Brain pericyte (primary cell): ENCODE results near the gene PSMC5.
"Not testable (repeated sequence)": the region's sequence is repeated elsewhere in the genome, so short reads cannot be mapped to it uniquely, and the experiment has no call there.

Source experiments
- DNase-seq: peaks from one replicate; pipeline ENCODE4 v3.0.0-alpha.2; 2012; ENCODE audit warnings: low read depth, low spot score

The PSMC5 gene

DNA sequence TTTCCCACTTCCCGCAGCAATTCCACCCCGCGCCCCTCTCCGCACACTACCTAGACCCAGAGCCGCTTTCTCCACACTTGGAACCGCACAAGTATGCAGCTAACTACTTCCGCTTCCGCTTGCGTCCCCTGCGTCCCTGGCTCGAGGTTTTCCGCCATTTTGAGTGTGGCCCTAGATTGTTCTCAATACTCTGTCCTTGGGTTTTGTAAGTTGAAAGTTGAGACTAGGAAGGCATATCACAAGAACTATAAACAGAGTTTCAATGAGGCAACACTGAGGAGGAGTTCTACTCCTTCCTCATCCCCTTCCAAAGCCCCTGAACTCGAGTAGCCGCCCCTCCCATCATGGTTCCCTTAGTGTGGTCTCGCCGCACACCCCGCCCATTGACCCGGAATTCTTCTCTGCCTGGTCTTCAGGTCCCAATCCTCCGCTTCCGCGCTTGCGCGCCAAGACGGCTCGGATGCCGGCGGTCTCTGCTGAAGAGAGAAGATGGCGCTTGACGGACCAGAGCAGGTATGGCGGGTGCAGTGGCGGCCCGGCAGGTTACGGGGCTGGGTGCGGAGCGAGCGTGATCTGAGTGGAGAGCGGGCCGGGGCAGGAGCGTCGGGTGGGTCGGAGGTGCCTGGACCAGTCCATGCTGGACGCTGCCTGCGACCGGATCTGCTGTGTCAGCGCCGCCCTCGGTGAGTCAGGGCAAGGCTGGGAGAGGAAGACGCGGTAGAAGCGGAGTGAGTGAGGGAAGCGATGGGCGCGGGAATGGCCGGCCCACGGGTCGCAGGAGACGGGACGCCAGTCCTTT, at the start of gene PSMC5, which contains the start of gene FTSJ3:
Gene PSMC5 (plus strand): TSS at position 430 of the 799 bp plus-strand sequence. CDS start 60 bp downstream, at position 490.
Gene FTSJ3 (minus strand): TSS at position 662 of the 799 bp plus-strand sequence. CDS start 761 bp downstream, outside the sequence.
- peak; percentile 82 for DNase-seq

DNA sequence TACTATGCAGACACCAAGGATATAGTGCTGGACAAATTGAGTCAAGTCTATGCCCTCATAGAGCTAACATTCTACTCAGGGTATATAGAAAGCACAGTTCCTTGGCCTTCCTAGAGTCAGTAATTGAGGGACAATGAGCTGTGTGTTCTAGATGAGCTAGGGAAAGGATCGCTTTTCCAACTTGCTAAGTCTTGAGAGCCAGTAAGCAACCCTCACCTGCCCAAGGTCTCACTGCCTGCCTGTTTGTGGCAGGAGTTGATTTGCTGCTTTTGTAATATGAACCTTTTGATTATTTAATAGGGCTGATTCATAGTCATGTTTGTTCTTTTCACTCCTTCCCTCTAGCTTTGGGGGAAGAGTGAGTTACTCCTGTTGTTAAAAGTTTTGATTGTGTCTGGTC, 46.7 kb upstream of the PSMC5 start:
- no peak for DNase-seq

DNA sequence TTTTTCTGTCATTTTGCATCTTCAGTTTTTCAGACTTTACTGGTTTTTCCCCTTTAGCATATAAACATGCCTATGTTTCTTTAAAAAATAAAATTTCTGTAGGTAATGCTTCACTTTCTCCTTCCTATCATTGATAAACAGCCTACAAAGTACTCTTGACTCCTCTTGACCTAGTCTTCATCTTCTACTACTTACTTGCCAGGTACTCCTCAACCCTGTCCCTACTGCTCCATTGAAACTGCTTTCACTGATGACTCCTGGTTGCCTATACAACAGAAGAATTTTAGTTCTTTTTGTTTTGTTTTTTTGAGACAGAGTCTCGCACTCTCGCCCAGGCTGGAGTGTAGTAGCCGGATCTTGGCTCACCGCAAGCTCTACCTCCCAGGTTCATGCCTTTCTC, 46.3 kb upstream of the PSMC5 start:
- no peak for DNase-seq

DNA sequence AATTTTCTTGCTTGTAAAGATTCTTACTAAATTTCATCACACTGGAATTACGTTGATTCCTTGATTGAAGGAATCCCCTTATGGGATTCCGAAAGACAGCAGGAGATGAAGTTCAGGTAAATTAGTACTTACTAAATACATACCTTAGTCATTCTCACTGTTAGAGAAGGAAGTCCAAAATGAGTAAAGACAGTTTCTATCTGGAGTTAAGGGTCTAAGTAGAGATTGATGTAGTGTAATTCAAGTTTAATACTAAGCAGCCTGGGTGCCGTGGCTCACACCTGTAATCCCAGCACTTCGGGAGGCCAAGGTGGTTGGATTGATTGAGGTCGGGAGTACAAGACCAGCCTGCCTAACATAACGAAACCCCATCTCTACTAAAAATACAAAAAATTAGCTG, 43.7 kb upstream of the PSMC5 start:
- DNase-seq = no peak

DNA sequence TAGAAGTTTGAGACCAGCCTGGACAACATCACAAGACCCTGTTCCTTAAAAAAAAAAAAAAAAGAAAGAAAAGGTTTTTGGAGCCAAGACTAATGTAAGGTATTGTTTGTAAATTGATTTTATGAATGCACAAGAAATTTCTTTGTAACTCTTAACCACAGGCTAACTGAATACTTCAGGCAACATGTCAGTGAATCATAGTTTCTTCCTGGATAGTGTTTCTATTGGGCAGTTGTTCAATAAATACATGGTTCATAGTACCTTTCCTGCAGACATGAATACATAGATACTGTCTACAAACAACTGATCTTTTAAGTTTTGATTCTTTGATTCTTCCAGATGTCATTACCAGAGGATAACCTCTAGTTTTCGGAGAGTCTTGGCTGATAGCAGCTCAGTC, 41.7 kb upstream of the PSMC5 start:
- DNase-seq = no peak

DNA sequence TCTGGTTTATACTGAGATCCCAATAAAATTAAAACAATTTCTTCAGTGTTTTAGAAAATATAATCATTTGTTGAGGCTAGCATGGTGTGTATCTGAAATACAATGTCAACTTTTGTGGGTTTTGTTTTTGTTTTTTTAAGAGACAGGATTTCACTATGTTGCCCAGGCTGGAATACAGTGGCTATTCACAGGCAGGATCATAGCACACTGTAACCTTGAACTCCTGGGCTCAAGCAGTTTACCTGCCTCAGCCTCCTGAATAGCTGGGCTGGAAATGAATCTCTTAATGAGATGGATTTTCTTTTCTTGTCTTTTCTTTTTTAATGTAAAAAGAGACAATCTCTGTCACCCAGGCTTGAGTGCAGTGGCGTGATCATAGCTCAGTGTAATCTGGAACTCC, 41.1 kb upstream of the PSMC5 start:
- DNase-seq = no peak

DNA sequence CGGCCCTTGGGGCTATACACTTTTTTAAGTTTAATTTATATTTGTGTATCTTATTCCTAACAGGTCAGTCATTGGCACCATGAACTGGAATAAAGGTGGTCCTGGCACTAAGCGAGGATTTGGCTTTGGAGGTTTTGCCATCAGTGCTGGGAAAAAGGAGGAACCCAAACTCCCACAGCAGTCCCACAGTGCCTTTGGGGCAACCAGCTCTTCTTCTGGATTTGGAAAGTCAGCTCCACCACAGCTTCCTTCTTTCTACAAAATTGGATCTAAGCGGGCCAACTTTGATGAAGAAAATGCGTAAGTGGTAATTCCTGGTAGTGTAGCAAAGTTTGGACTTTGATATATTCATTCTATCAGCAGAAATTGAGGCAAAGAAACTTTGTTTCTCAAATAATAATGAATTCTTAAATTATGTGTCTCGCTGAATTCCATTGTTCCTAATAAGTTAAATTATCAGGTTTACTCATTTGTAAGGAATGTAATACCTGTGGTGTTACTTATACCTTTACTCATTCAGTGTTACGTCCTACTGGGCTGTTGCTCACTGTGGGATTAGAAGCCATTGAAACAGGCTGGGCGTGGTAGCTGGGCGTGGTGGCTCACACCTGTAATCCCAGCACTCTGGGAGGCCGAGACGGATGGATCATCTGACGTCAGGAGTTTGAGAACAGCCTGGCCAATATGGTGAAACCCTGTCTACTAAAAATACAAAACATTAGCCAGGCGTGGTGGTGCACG, 40.1 kb upstream of the PSMC5 start:
- no peak for DNase-seq

DNA sequence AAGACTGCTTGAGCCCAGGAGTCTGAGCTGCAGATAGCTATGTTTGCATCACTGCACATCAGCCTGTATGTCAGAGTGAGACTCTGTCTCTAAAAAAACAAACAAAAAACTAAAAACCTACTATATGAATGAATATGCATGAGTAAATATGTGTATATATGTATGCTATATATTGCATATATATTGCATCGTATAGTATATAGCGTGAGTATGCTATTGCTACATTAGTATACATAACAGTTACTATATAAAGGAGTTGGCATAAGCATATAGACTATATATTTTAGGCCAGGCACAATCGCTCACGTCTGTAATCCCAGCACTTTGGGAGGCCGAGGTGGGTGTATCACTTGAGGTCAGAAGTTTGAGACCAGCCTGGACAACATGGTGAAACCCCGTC, 37.2 kb upstream of the PSMC5 start:
- no peak for DNase-seq

DNA sequence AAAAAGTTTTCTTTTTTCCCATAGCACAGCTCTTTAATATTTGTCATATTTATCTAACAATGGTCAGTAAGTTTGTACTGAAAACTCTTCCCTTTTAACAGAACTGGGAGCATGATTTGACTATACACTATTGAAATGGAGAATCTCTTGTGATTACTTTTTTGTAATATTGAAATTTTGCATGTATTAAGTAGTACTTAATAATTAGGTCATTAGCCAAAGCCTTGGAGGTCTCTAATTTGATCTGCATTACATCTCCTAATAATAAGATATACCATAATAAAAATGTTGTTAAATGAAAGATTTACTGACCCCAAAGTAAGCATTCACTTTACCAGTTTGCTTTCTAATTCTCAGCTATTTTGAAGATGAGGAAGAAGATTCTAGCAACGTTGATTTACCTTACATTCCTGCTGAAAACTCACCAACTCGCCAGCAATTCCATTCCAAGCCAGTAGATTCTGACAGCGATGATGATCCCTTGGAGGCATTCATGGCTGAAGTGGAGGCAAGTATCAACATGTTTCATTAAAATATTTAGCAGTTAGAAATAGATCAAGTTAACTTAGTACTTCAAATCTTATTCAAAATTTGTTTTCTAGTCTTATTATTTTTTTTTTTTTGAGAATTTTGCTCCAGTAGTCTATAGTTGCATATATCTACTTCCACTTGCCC, 35.0 kb upstream of the PSMC5 start:
- no peak for DNase-seq

DNA sequence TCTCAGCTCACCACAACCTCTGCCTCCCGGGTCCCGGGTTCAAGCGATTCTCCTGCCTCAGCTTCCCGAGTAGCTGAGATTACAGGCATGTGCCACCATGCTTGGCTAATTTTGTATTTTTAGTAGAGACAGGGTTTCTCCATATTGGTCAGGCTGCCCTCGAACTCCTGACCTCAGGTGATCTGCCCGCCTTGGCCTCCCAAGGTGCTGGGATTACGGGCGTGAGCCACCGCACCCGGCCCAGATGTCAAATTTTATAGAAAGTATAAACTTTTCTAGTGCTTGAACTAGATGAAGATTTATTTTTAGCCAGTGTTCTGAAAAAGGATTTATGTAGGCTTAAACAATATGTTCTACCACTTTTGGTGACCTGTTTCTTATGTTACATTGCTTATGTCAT, 30.9 kb upstream of the PSMC5 start:
- not testable (repeated sequence) for DNase-seq

DNA sequence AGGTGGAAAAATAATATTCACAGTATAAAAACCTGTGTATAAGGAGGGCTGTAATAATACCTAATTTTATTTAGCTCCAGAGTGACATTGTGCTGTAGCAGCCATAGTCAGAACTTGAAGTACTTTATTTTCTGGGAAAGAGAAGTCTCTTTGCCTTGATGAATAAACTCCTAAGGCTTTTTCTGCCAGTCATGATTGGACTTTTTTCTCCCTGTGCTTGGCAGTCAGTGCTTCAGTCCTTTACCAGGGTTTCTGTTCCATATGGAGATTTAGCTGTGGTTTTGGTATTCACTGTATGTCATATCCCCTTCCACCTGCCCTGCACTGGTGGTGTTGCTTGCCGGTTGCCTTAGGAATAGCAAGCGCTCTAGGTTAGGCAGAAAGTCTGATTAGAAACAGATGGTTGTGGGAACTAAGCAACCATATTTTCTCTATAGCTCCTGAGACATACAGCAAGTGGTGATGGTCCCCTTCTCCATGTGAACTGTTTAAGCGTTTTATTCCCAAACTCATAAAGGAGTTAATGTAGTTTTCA, 28.6 kb upstream of the PSMC5 start:
- no peak for DNase-seq

DNA sequence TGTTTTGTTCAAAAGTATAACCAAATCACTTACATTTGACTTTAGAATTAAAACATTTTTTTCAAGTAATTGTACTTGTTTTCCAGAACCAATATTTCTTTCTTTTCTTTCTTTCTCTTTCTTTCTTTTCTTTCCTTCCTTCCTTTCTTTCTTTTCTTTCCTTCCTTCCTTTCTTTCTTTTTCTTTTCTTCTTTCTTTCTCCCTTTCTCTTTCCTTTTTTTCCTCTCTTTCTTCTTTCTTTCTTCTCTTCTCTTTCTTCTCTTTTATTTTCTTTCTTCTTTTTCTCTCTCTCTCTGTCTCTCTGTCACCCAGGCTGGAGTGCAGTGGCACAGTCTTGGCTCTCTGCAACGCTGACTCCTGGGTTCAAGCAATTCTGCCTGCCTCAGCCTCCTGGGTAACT, 26.4 kb upstream of the PSMC5 start:
- no peak for DNase-seq

DNA sequence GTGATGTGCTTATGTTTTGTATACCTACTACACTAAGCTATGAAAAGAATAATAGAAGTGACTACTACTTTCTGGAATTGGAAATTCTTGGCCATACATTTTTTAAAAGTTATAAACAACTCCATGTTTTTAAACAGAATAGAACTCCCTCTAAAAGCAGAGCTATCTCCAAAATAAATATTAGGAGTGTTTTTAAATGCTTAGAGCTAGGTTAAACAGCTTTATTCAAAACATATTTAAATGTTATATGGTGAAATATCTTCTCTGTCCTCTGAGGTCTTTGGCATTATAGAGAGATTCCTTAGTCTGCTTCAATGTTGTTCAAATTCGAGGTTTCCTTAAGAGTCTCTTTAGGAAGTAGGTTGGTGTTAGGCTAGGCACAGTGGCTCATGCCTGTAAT, 22.9 kb upstream of the PSMC5 start:
- no peak for DNase-seq

DNA sequence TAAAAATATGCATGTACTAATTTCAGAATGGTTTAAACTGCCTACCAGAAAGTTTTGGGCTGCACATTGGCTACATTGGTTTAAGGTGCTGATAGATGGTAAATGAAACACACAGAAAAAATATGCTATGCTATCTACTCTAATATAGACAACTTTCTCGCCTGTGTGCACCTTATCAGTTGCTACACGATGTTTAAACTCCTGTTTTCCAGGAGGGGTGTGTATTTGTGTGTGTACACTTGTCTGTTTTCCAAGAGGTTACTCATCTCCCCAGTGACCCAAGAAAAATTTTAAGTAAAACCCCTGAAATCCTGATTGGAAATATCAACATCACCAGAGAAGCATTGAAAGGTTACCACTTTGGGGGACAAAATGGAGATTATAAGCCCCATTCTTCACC, 21.6 kb upstream of the PSMC5 start:
- DNase-seq = no peak

DNA sequence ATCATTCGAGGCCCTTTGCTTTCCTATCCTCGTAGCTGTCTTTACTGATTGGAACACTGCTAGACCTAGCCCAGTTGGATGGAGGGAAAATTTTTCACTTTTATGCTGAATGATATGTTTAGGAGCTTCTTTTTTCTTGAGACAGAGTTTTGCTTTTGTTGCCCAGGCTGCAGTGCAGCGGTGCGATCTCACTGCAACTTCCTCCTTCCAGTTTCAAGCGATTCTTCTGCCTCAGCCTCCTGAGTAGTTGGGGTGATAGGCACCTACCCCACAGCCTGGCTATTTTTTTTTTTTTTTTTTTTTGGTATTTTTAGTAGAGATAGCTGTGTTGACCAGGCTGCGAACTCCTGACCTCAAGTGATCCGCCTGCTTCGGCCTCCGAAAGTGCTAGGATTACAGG, 17.3 kb upstream of the PSMC5 start:
- no peak for DNase-seq

DNA sequence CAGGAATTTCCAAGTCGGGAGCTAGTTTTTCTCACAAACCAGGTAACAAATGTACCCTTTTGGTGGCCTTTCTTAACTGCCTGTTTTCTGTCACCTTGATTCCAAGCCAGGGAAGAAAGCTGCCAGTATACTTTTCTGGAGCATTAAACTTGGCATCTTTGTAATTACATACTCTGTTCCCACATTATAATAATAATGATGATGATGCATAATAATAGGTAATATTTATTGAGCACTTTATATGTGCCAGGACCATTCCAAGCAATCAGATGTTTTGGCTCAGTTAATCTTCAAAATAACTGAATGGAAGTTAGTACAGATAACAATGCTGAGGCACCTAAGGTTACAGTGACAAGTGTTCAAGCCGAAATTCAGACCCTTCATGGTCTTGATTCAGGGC, 11.1 kb upstream of the PSMC5 start:
- no peak for DNase-seq

DNA sequence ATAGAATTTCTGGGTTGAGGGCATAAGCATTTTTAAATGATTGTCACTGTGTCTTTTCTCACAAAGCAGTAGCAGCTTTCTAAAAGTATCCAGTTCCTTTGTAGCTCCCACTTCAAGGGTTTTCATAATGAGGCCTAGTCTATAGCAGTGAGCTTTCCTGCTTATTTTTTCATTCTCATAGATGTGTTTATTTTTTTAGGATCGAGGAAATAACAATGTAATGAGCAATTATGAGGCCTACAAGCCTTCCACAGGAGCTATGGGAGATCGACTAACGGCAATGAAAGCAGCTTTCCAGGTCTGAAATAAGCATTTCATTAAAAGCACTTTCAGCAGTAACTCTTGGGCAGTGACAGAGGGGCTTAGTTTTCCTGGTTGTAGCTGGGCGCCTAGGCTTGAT, 10.6 kb upstream of the PSMC5 start:
- no peak for DNase-seq

DNA sequence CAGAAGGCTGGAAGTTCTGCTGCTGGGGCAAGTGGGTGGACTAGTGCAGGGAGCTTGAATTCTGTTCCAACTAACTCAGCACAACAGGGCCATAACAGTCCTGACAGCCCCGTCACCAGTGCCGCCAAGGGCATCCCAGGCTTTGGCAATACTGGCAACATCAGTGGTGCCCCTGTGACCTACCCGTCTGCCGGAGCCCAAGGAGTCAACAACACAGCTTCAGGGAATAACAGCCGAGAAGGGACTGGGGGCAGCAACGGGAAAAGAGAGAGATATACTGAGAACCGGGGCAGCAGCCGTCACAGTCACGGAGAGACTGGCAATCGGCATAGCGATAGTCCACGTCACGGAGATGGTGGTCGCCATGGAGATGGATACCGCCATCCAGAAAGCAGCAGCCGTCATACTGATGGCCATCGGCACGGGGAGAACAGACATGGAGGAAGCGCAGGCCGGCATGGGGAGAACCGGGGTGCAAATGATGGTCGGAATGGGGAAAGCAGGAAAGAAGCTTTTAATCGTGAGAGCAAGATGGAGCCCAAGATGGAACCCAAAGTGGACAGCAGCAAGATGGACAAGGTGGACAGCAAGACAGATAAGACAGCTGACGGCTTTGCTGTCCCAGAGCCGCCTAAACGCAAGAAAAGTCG, 9.4 kb upstream of the PSMC5 start:
- no peak for DNase-seq

DNA sequence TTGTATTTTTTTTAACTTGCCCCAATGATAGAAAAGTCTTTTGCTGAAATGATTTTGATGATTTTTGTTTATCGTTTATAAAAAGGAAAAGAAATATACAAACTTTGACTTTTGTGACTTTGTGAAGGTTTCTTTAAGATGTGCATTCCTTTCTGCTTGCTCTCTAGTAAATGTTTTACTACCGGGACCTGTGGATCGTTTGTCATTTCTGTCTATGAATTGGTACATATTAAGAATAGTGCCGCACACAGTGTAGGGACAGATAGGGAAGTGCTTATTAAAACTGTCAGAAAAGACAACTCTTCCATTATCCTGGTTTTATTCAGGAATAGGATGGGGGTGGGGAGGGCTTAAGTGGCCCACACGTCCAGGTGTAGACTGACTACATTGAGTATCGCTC, 8.1 kb upstream of the PSMC5 start:
- DNase-seq = no peak

DNA sequence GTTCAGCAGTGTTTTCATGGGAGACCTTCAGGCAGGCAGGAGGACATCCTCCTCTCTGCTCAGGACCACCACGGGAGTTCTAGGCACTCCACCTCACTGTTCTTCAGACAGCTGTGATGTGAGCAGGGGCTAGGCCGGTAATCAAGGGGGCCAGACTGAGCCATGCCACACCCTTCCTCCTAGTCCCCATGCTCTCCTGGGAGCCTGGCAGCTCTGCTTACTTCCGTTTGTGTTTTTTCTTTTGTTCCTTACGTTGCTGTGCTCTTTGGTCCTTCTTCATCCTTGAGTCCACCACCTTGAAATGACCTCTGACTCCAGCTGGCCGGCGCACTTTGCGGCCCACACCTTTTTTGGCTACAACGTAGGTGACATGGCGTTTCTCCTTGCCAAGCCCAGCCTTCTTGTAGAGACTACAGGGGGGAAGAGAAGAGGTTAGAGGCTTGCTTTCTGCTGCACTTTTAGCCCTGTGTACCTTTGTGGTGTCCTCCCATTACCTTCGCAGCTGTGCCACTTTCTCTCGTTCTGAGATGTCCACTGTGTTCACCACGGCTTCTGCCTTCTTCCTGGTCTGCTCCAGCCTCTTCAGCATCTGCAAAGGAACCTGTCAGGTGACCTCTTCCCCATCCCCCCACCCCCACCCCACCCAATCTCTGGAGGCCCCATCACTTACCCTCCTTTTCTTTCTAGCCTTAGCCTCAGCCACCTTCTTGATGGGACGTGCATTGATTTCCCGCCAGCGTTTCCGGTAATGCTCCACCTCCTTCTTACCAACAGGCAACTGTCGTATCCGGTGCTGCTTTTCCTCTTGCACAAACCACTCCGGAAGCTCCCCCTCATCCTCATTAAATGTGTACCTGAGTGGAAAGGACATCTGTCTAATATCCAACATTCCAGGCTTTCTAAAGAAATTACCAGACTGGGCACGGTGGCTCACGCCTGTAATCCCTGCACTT, 7.4 kb upstream of the PSMC5 start:
- DNase-seq = no peak
